ENCODE results near the gene ADAM8.

- TF ChIP-seq RAD21 (IDR thresholded peaks at IDR 0.05; ENCODE audit: insufficient read depth, low read depth, low read length) (no peak), CTCF (IDR thresholded peaks at IDR 0.05 in 2 of 3, conservative IDR thresholded peaks at IDR 0.05 in 1 of 3; ENCODE audit: control insufficient read depth in 2 of 3, extremely low read depth in 1 of 3, insufficient read depth in 1 of 3, low read depth in 3 of 3, low read length in 3 of 3) (no peak), RFX5 (IDR thresholded peaks at IDR 0.05; ENCODE audit: low read depth, low read length) (no peak), CHD1 (IDR thresholded peaks at IDR 0.05; ENCODE audit: low read depth, low read length) (no peak), NRF1 (conservative IDR thresholded peaks at IDR 0.05; ENCODE audit: low read depth, low read length) (no peak), ZNF274 (IDR thresholded peaks at IDR 0.05; ENCODE audit: insufficient read depth, insufficient read length) (no peak), JUND (IDR thresholded peaks at IDR 0.05; ENCODE audit: low read depth, low read length) (no peak), TCF3 (IDR thresholded peaks at IDR 0.05; ENCODE audit: borderline replicate concordance, insufficient read depth, low read depth, low read length) (no peak), RUNX3 (IDR thresholded peaks at IDR 0.05; ENCODE audit: low read length) (no peak)
- TF ChIP-seq, protein P1, sequence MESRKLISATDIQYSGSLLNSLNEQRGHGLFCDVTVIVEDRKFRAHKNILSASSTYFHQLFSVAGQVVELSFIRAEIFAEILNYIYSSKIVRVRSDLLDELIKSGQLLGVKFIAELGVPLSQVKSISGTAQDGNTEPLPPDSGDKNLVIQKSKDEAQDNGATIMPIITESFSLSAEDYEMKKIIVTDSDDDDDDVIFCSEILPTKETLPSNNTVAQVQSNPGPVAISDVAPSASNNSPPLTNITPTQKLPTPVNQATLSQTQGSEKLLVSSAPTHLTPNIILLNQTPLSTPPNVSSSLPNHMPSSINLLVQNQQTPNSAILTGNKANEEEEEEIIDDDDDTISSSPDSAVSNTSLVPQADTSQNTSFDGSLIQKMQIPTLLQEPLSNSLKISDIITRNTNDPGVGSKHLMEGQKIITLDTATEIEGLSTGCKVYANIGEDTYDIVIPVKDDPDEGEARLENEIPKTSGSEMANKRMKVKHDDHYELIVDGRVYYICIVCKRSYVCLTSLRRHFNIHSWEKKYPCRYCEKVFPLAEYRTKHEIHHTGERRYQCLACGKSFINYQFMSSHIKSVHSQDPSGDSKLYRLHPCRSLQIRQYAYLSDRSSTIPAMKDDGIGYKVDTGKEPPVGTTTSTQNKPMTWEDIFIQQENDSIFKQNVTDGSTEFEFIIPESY (IDR thresholded peaks at IDR 0.05): no peak
Measured at GRCh38 chr10:133266056-133266795, 10.4 kb downstream of the ADAM8 start.
